GM12801 (cell line): ENCODE data around the gene SFN.

Experiments used
- CTCF ChIP-seq: IDR thresholded peaks from one replicate; pipeline ENCODE4 v1.5.1; 2011; ENCODE audit warnings: control low read depth; ENCODE audit not compliant: insufficient read length; ENCODE audit errors: extremely low read depth

Gene SFN

GRCh38 chr1:26856181-26856580 lies 6.8 kb upstream of the SFN start:
- no peak for TF ChIP-seq CTCF

- TF ChIP-seq CTCF = no peak
Measured at GRCh38 chr1:26856604-26857469, 6.1 kb upstream of the SFN start.

- TF ChIP-seq CTCF = no peak
Measured at GRCh38 chr1:26857473-26858060, 5.4 kb upstream of the SFN start.

- TF ChIP-seq CTCF = no peak
Measured at GRCh38 chr1:26858160-26858559, 4.8 kb upstream of the SFN start.

- TF ChIP-seq CTCF = no peak
Measured at GRCh38 chr1:26858891-26859640, 3.9 kb upstream of the SFN start.

- no peak for TF ChIP-seq CTCF
Measured at GRCh38 chr1:26861286-26861701, 1.7 kb upstream of the SFN start.

DNA sequence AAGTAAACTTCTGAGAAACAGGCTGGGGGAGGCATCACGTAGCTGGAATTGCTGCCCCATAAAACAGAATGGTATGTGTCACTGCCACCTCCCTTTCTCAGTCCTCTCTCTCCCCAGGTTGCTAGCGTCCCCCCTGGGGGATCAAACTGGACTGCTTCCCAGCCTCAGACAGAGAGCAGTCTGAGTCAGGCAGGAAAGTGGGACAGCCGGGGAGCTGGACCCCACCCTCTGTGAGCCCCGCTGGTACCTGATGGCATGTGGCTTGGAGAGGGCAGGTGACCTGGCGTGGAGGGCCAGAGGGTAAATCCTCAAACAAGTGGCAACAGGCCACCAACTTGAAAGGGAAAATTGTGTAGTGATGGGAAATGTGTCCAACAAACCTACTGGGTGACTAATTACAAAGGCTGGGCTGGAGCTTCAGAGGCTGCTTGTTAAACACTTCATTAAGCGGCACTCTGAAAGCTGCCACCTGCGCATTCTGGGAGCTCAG lies 1.0 kb upstream of the SFN start:
- no peak for TF ChIP-seq CTCF
